ENCODE measurements around the gene SLC35F4. TPM values are rescaled to one million over a fixed set of nuclear protein-coding genes. Genes with fewer than 3 reads are reported as not detected.

The SLC35F4 gene
- total RNA-seq, 4 donors from 2014 or later = not detected

GRCh38 chr14:57686304-57686703, 179.6 kb downstream of the SLC35F4 start:
- no peak overlapping the region for H3K27ac ChIP-seq
- no peaks in the 10 kb centered on the region for H3K4me1 ChIP-seq
- TF ChIP-seq EP300 (IDR thresholded peaks at IDR 0.05) (no peak), POLR2AphosphoS5 (IDR thresholded peaks at IDR 0.05) (no peak), POLR2A (IDR thresholded peaks at IDR 0.05) (no peak)
- TF ChIP-seq, protein P1, sequence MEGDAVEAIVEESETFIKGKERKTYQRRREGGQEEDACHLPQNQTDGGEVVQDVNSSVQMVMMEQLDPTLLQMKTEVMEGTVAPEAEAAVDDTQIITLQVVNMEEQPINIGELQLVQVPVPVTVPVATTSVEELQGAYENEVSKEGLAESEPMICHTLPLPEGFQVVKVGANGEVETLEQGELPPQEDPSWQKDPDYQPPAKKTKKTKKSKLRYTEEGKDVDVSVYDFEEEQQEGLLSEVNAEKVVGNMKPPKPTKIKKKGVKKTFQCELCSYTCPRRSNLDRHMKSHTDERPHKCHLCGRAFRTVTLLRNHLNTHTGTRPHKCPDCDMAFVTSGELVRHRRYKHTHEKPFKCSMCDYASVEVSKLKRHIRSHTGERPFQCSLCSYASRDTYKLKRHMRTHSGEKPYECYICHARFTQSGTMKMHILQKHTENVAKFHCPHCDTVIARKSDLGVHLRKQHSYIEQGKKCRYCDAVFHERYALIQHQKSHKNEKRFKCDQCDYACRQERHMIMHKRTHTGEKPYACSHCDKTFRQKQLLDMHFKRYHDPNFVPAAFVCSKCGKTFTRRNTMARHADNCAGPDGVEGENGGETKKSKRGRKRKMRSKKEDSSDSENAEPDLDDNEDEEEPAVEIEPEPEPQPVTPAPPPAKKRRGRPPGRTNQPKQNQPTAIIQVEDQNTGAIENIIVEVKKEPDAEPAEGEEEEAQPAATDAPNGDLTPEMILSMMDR (IDR thresholded peaks at IDR 0.05) = no peak
- H3K4me3 ChIP-seq = no peak overlapping the region
- no peak for DNase-seq (ENCODE audit: low spot score in 2 of 2)
- H3K27me3 ChIP-seq = no peaks in the 10 kb centered on the region
- 74% methylated on average over 4 of the region's 4 CpGs for WGBS
- no peaks in the 10 kb centered on the region for H3K36me3 ChIP-seq
- no peaks in the 10 kb centered on the region for H3K9me3 ChIP-seq

- 84% methylated on average over 3 of the region's 3 CpGs for WGBS
Observed at GRCh38 chr14:57671021-57671420, 194.9 kb downstream of the SLC35F4 start.

DNA sequence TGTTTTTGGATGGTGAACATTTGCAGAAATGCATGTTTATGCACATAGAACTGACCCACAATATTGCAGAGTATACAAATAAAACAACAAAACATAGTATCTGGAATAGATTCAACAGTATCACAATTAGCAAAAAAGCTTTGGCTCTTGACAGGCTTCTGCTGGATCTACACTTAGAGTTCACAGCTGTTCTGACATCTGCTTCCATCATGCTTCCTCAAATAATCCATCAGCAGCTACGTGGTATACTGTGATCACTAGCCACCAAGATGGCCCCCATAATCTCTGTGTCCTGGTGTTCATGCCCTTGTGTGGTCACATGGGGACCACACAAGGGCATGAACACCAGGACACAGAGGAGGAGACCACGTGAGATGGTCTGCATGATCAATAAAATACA, 205.7 kb downstream of the SLC35F4 start:
- 60% methylated on average over 2 of the region's 2 CpGs for WGBS
- H3K27ac ChIP-seq = no peak overlapping the region
- H3K27me3 ChIP-seq = no peaks in the 10 kb centered on the region
- TF ChIP-seq, protein P1 (IDR thresholded peaks at IDR 0.05) = no peak
- no peak for TF ChIP-seq POLR2AphosphoS5 (IDR thresholded peaks at IDR 0.05)
- no peak for TF ChIP-seq POLR2A (IDR thresholded peaks at IDR 0.05)
- no peak for TF ChIP-seq EP300 (IDR thresholded peaks at IDR 0.05)
- H3K4me1 ChIP-seq = no peaks in the 10 kb centered on the region
- H3K9me3 ChIP-seq = peaks cover 4% of the 10 kb centered on the region
- no peak for DNase-seq (ENCODE audit: low spot score in 2 of 2)
- H3K36me3 ChIP-seq = no peaks in the 10 kb centered on the region
- H3K4me3 ChIP-seq = no peak overlapping the region

More at GRCh38 chr14:57671021-57671420, 194.9 kb downstream of the SLC35F4 start:
- Histone ChIP-seq H3K36me3 (no peaks in the 10 kb centered on the region), H3K27me3 (no peaks in the 10 kb centered on the region), H3K27ac (no peak overlapping the region), H3K4me1 (no peaks in the 10 kb centered on the region), H3K9me3 (no peaks in the 10 kb centered on the region), H3K4me3 (no peak overlapping the region)
- no peak for DNase-seq (ENCODE audit: low spot score in 2 of 2)
- TF ChIP-seq EP300 (IDR thresholded peaks at IDR 0.05) = no peak

DNA sequence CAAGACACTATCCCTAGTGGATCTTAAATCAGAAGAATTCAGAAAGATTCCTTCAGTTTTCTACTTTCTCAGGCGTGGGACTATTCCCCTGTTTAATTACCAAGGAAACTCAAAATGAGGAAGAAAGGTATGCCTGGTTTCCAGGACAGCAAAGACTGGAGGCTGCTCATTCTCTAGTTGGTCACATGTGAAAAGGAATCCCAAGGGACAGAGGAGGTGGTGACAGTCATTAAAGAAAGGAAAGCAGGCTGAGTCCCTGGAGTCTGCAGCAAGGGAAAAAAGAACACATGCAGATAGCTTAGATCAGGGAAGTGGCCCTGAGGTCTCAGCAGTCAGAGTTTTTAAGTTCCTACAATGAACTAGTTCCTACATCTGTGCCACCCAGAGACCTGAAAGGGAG, 206.8 kb downstream of the SLC35F4 start:
- peaks cover 4% of the 10 kb centered on the region for H3K9me3 ChIP-seq
- H3K4me3 ChIP-seq = no peak overlapping the region
- 63% methylated on average over 1 of the region's 1 CpG for WGBS
- no peaks in the 10 kb centered on the region for H3K27me3 ChIP-seq
- H3K36me3 ChIP-seq = no peaks in the 10 kb centered on the region
- no peaks in the 10 kb centered on the region for H3K4me1 ChIP-seq
- no peak for TF ChIP-seq POLR2AphosphoS5 (IDR thresholded peaks at IDR 0.05)
- TF ChIP-seq, protein P1 (IDR thresholded peaks at IDR 0.05) = no peak
- TF ChIP-seq POLR2A (IDR thresholded peaks at IDR 0.05) = no peak
- TF ChIP-seq EP300 (IDR thresholded peaks at IDR 0.05) = no peak
- no peak for DNase-seq (ENCODE audit: low spot score in 2 of 2)
- no peak overlapping the region for H3K27ac ChIP-seq

- peaks cover 1% of the 10 kb centered on the region for H3K9me3 ChIP-seq
- H3K4me1 ChIP-seq = no peaks in the 10 kb centered on the region
- no peak overlapping the region for H3K27ac ChIP-seq
- H3K27me3 ChIP-seq = no peaks in the 10 kb centered on the region
- no peak overlapping the region for H3K4me3 ChIP-seq
- no peaks in the 10 kb centered on the region for H3K36me3 ChIP-seq
- WGBS = 60% methylated on average over 5 of the region's 5 CpGs
- no peak for DNase-seq (ENCODE audit: low spot score in 2 of 2)
- TF ChIP-seq, protein P1 (IDR thresholded peaks at IDR 0.05) = no peak
- no peak for TF ChIP-seq EP300 (IDR thresholded peaks at IDR 0.05)
Observed at GRCh38 chr14:57657487-57657886, 208.4 kb downstream of the SLC35F4 start.

DNA sequence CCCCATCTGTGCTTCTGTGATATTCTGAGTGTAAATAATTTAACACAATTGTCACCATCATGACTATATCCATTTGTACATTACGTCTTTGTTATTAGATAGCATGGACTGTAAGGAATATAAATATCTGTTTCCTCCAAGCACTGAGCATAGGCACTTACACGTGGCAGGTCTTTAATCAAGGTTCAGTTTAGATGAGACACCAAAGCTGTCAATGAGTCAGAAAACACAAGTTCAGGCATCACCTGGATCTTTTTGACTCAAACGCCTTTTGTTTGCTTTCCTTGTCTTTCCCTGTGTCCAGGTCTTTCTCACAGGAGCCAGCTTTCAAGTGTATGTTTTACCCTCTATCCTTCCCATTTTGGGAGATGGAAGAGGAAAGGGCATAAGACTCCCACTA, 209.0 kb downstream of the SLC35F4 start:
- Histone ChIP-seq H3K27ac (no peak overlapping the region), H3K4me3 (no peak overlapping the region), H3K4me1 (no peaks in the 10 kb centered on the region), H3K27me3 (no peaks in the 10 kb centered on the region), H3K36me3 (no peaks in the 10 kb centered on the region), H3K9me3 (no peaks in the 10 kb centered on the region)
- DNase-seq (ENCODE audit: low spot score in 2 of 2) = no peak
- no peak for TF ChIP-seq POLR2A (IDR thresholded peaks at IDR 0.05)
- TF ChIP-seq EP300 (IDR thresholded peaks at IDR 0.05) = no peak
- TF ChIP-seq POLR2AphosphoS5 (IDR thresholded peaks at IDR 0.05) = no peak
- TF ChIP-seq, protein P1 (IDR thresholded peaks at IDR 0.05) = no peak
- 36% methylated on average over 3 of the region's 3 CpGs for WGBS

Measured in suprapubic skin (tissue), 4 donors.